Activated CD4-positive, alpha-beta T cell treated with anti-CD3 and anti-CD28 coated beads for 1 hour (primary cell): ENCODE measurements around the gene CYP2E1.
"Not testable (repeated sequence)": the region's sequence is repeated elsewhere in the genome, so short reads cannot be mapped to it uniquely, and the experiment has no call there.

Experiments used
- DNase-seq: peaks from one replicate; pipeline ENCODE4 v3.0.0-alpha.2; 2020

Gene CYP2E1

DNA sequence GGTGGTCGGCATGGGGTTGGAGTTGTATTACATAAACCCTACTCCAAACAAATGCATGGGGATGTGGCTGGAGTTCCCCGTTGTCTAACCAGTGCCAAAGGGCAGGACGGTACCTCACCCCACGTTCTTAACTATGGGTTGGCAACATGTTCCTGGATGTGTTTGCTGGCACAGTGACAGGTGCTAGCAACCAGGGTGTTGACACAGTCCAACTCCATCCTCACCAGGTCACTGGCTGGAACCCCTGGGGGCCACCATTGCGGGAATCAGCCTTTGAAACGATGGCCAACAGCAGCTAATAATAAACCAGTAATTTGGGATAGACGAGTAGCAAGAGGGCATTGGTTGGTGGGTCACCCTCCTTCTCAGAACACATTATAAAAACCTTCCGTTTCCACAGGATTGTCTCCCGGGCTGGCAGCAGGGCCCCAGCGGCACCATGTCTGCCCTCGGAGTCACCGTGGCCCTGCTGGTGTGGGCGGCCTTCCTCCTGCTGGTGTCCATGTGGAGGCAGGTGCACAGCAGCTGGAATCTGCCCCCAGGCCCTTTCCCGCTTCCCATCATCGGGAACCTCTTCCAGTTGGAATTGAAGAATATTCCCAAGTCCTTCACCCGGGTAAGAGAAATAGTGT, at the start of gene CYP2E1:
CYP2E1 (plus strand) TSS at position 407 of the 632 bp plus-strand sequence; CDS start at position 440, 33 bp downstream.
- no peak for DNase-seq

DNA sequence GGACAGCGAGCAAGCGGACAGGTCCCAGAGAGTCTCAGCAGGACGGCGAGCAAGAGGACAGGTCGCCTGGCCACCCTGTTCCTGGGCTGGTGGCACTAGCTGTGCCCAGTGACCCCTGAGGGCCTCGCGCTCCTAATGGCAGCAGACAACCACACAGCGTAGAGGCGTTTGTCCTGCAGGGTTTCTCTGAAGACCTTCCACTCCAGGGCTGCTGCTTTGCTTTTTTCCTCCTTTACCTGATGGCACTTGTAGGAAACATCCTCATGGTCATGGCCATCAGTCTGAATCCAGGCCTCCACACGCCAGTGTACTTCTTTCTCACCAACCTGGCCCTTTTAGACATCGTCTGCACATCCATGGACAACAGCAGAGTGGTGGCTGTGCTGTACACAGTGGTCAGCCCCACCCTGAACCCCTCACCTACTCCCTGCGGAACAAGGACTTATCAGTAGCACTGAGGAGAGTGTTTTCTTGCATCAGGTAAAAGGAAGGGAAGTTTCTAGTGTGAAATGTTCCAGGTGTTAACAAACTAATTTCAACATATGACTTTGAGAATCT, 46.0 kb upstream of the CYP2E1 start:
- DNase-seq, result no peak

DNA sequence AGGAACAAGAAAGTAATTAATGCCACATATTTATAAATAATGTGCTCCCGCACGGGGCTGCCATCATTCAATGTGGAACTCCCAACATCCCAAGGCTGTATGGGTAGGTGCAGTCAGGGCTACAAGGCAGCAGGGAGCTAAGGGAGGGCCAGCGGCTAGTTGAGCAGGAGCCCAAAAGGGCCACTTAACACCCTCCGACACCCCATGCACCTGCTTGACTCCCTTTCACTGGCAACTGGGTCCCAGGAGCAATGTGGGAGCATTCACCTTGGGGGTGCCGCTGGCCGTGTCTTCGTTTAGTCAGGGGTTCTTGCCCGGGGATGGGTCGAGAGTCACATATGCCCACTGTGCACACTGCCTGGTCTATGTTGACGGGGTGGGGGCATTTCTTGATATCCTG, 45.5 kb upstream of the CYP2E1 start:
- no peak for DNase-seq

DNA sequence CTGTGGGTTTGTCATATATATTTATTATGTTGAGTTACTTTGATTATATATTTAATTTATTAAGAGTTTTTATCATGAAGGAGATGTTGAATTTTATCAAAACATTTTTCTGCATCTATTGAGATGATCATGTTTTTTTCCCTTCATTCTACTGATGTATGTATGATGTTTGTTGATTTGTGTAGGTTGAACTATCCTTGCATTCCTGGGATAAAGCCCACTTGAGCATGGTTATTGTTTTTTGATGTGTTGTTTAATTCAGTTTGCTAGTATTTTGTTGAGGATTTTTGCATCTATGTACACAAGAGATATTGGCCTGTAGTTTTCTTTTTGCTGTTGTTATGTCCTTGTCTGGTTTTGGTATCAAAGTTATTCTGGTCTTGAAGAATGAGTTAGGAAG, 42.3 kb upstream of the CYP2E1 start:
- no peak for DNase-seq

DNA sequence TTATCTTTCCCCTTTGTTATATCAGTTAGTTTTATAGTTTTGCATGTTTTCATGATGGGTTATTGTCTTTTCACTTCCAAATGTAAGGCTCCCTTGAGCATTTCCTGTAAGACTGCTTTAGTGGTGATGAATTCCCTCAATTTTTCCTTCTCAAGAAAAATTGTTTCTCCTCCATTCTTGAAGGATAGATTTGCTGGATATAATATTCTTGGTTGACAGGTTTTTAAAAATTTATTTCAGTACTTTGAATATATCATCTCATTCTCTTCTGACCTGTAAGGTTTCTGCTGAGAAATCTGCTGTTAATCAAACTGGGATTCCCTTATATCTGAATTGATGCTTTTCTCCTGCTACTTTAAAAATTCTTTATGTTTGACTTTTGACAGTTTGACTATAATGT, 40.1 kb upstream of the CYP2E1 start:
- DNase-seq, result no peak

DNA sequence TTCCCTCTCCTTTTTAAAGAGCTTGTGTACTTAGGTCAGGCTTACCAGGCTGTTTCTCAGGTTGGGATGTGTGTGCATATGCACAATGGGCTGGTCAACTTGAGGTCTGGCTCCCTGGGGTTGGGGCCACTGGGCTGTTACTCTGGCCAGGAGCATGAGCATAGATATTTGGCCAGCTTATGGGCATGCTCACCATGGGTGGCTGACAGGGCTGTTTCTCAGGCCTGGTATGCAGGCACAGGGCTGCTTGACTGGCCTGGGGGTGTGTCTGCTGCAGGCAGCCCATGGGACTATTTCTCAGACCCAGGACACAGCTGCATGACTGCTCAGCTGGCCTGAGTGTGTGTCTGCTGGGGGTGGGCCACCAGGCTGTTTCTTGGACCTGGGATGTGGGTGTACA, 38.8 kb upstream of the CYP2E1 start:
- no peak for DNase-seq

DNA sequence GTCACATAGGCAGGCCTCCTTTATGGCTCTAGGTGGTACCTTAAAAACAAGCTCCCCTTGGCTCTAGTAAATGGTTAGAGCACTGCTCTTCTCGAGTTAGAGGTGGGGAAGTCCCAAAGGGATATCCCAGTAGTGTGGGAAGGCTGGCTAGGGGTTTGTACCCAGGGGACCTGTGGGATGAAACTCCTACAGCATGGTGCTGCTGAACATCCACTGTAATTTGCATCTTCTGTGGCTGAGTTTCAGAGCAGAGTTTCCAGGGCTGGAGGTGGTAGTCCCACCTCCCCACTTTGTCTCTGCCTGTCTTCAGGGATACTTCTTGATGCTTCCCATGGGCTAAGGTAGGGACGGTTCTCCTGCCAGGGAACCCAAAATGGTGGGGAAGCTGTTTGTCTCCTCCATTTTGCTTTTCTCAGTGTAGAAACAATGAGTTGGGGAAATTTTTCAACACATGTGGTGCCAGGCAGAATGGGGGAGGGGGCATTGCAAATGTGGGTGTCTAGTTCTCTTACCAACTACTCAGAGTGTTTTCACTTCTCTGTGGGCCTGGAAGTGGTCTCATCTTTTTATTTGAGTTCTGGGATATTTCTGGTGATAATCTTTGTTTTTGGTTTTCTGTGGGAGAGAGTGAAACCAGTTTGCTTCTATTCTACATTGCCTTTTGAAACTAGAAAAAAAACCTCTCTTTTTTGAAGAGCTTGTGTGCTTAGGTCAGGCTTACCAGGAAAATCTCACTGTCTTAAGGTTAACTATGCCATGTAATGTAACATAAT, 37.2 kb upstream of the CYP2E1 start:
- DNase-seq, result no peak

DNA sequence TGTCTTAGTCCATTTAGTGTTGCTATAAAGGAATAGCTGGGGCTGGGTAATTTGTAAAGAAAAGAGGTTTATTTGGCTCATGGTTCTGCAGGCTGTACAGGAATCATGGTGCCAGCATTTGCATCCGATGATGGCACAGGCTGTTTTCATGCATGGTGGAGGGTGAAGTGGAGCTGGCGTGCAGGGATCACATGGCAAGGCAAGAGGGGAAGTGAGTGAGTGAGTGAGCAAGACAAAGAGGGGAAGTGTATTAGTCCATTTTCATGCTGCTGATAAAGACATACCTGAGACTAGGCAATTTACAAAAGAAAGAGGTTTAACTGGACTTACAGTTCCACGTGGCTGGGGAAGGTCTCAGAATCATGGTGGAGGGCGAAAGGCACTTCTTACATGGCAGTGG, 33.6 kb upstream of the CYP2E1 start:
- DNase-seq, result not testable (repeated sequence)

DNA sequence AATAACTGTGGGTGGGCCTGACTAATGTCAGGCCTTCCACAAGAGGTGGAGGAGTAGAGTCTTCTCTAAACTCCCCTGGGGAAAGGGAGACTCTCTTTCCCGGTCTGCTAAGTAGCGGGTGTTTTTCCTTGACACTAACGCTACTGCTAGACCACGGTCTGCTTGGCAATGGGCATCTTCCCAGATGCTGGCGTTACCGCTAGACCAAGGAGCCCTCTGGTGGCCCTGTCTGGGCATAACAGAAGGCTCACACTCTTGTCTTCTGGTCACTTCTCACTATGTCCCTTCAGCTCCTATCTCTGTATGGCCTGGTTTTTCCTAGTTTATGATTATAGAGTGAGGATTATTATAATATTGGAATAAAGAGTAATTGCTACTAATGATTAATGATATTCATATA, 29.8 kb upstream of the CYP2E1 start:
- DNase-seq, result not testable (repeated sequence)

DNA sequence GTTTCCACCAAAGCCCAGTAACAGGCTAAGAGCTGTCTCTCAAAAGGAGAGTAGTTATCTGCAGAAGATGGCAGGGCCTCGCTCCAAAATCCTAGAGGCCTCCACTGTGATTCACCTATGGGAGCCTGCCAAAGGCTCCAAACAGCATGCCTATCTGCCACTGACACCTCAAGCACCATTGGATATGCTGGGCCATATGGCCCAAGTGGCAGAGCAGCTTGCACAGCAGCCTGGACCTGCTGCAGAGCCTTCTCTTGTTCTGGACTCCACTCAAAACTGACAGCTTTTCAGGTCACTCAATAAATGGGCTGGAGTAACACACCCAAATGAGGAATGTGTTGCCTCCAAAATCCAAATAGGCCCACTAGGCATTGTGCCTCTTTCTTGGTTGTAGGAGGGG, 28.0 kb upstream of the CYP2E1 start:
- DNase-seq, result not testable (repeated sequence)

DNA sequence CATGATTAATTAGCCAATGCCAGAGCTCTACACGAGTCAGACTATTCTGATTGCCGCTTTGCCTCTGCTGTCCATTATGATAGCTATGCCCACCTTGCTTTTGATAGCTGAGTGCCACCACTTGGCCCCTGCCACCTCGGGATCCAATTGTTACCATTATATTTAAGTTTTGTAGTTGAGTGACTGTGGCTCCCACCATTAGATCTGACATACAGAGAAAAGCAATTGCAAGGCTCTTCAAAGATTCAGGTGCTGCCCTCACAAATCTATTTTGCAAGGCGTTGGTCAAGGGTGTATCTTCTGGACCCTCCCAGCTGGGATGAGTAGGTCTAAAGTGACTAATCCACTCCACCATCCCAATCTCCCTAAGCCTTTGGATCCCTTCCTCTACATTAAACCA, 26.3 kb upstream of the CYP2E1 start:
- DNase-seq, result not testable (repeated sequence)

DNA sequence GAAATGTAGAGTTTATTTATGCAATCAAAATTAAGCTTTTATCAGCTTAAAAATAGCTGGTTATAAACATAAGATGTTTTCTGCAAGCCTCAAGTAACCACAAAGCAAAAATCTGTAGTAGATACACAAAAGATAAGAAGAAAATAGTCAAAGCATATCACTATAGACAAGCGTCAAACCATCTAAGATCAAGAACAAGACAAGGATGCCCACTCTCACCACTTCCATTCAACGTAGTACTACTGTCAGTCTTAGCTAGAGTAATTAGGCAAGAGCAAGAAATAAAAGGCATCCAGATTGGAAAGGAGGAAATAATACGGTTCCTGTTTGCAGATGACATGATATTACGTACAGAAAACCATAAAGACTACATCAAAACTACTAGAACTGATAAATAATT, 17.5 kb upstream of the CYP2E1 start:
- no peak for DNase-seq

DNA sequence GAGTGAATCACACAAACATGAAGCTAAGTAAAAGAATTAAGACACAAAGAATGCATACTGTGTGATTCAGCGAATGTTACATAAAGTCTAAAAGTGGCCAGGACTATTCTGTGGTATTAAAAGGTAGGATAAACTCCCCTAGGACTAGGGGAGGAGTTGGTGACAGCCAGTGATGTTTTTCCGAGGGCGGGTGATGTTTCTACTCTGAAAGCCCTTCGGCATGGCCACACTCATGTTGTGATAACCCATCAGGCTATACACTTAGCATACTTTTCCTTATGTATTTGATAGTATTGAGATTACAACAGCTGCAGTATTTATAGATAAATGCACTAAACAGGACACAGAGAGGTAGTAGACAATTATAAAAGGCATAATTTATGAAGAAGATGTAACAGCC, 15.8 kb upstream of the CYP2E1 start:
- no peak for DNase-seq

DNA sequence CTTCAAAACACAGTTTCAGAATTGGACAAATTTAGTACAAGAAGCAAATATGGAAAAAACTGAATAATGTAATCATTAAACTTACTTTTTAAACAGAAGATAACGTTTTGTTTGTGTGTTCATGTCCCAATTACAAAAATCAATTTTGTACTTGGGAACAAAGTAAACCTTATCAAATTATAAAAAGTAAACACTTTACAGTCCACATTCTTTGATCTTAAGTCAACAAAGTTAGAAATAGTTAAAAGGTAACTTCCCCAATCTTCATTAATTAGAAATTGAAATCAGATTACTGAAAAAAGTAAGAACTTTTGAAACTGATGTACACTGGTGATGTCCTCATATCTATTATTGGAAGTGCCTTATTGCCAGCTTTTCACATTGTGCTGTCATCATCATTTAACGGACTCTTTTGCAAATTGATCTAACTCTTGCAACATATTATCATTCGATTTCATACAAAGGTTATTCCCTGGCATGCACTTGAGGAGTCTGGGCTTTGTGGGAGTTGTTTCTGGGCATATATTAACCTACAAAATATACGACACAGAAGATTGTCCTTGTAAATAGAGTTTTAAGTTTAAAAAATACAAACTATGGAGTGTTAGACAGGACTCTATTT, 15.1 kb upstream of the CYP2E1 start:
- no peak for DNase-seq

DNA sequence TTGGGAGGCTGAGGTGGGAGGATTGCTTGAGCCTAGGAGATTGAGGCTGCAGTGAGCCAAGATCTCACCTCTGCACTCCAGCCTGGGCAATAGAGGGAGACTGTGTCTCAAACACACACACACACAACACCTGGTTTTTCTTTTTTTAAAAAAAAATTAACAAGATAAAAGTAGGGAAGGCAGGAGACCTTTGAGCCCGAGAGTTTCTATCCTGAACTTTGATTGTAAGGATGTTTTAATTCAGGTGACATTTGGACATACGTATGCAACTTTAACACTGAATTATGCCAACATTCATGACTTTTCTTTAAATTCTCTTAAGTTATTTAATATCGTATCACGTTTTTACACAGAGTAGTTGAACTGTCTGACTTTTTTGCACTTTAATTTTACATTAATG, 11.7 kb upstream of the CYP2E1 start:
- DNase-seq, result no peak

DNA sequence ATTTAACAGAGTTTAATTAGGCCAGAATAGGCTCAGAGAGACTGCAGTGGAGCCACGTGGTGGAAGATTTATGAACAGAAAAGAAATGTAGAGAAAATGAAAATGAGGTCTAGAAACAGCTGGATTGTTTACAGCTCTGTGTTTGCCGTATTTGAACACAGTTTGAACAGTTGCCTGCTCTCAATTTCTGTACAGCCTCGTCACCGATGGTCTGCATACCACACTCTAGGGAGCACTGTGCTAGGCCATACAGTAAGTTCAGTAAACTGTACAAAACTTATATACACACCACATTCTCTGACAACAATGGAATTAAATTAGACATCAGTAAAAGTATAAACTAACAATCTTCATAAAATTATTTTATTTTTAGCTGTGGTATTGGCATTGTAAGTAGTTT, 11.1 kb upstream of the CYP2E1 start:
- no peak for DNase-seq

DNA sequence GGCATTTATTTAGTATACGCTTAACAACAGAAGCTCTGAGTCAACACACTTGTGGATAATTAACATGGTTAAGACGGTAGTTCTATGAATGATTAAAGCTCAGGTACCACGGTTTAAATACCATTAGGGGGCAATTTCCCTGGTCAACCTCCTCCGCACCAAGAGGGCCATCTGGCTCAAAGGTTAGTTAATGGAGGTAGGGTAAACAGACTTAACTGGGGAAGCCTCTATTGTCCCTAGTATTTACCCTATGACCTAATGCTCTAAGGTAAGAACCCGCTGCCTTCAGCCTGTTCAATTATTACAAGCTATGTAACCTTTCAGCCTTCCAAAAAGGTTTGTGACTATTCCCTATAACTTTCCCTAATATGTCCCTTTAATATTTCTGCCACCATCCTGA, 8.6 kb upstream of the CYP2E1 start:
- DNase-seq, result not testable (repeated sequence)

DNA sequence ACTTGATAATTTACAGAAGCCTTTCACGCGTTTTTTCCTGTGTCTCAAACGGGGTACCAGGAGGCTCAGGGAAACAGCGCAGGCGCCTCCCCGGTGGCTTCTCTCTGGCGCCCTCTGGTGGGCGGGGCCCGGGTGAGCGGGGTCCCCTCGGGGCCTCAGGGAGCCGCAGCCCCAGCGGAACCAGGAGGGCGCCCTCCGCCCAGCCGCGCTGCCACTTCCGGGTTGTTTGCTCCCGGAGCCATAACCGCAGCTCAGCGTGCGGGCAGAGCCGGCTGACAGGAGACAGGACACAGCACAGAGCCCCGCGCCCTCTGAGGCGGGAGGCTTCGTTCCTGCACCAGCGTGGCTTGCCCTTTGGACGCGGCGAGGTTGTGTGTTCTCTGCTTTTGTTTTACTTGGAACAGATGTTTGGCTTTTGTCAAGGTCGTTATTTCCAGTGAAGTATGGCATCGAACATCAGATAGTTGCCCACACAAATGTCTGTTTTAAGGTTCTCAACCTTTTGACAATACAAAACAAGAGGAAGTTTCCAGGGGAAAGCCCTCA, 6.9 kb upstream of the CYP2E1 start:
- DNase-seq, result peak; percentile 82

DNA sequence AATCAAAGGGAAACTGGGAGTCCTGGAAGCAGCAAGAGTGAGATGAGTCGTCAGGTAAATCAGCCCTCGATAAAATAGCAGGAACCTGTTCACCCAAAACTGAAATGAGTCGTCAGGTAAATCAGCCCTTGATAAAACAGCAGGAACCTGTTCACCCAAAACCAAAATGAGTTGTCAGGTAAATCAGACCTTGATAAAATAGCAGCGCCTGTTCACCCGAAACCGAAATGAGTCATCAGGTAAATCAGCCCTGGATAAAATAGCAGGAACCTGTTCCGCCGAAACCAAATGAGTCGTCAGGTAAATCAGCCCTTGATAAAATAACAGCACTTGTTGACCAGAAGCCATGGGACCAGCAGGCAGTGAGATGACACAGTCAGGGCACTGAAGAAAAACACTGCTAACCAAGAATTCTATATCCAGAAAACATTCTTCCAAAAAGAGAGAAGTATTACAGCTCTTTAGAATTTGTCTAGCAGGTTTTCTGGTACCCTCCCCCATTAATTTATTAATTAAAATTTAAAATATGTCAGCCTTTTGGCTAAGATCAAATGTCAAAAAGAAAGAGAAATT, 3.4 kb upstream of the CYP2E1 start:
- no peak for DNase-seq

DNA sequence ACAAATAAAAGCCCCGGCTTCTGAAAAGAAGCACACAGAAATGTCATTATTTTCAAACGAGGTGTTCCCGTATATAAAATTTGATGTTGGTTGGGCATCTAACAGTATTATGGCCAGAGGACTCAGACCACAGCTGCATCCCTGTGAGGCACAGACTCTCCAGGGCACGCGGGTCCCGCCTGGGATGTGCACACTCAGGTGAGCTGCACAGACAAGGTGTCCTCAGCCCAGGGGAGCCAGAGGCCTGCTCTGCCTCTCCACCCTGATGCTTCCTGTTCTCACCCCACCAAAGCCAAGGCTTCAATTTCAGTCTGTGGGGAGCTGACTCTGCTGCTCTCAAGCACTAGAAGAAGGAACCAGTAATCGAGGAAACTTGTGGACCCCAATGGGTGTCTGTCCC, 1.7 kb upstream of the CYP2E1 start:
- no peak for DNase-seq

DNA sequence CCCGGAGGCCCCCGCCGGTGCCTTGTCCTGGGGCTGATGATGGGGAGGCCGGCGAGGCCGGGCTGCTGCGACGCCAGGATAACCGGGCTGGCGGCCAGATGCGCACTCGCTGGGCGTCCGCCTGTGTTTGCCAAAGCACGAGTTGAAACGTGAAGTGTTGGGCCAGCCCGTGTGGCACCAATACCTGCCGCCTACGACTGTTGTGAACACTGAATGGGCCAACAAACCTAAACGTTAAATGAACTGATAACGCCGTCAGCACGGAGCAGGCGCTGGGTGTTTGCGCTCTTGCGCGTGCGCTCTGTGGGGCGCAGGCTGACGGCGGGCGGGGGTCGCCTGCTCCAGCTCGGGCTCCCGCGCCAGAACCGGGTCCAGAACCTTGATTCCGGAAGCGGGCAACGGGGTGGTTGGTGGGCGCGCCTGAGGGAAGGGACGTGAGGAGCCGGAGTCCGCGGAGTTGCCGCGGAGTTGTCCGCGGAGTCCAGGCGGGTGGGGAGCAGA, 658 bp downstream of the CYP2E1 start:
- no peak for DNase-seq

DNA sequence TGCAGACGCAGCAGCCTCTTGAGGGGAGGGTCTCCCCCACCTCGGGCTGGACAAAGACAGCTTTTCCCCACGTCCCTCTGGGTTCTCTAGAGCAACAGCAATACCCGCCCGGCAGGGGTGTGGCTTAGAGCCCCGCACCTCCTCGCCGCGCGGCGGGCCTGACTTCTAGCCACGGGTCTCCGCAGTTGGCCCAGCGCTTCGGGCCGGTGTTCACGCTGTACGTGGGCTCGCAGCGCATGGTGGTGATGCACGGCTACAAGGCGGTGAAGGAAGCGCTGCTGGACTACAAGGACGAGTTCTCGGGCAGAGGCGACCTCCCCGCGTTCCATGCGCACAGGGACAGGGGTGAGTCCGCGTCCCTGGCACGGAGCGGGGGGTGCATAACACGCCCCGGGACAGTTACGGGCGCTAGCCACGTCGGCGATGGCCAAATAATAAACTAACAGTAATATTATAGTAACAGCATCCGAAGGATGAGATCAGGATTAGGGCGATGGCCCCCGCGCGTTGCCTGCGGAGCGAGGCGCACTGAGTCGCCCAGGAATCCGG, 1.2 kb downstream of the CYP2E1 start:
- DNase-seq, result no peak
